GM15510 (cell line): ENCODE data around the gene EIF5A.

ENCODE experiments used
- POLR2A ChIP-seq: IDR thresholded peaks from 3 replicates; pipeline ENCODE4 v1.6.1; 2011; ENCODE audit warnings: borderline replicate concordance; ENCODE audit not compliant: insufficient read length; ENCODE audit errors: extremely low read depth

The EIF5A gene

DNA sequence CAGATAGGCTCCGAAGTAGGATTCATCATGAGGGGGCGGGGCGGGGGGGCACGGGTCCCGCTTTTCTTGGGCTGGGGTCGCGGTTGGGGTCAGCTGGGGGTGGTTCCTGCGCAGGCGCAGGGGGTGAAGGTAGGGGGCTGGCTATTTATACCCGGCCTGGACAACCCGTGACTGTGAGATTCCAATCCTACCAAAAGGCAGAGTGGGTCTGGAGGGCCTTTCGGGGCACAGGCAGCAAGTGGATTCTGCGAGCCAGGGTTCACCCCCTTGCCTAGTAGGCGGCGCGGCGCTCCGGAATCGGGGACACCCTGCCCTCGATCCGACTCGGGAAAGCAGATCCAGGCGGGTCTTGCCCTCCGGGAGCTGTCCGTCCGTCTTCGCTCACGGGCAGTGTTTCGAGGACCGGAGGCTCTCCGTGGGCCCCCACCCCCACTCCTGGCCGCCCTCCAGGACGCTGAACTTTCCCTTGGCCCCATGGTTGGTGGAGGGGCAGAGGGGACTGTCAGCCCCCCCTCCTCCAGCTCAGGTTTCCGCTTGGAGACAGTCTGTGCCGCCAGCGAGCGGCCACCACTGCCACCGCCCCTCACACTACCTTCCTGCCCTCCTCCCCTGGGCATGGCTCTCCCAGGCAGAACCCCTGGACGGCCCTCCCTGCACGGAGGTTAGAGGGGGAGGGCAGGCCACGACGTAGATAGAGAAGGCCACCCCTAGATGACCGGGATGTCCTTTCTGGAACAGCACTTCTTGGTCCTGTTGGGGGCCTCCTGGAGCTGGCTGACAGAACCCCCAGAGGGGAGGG lies 25.3 kb upstream of the EIF5A start:
- TF ChIP-seq POLR2A, result no peak

DNA sequence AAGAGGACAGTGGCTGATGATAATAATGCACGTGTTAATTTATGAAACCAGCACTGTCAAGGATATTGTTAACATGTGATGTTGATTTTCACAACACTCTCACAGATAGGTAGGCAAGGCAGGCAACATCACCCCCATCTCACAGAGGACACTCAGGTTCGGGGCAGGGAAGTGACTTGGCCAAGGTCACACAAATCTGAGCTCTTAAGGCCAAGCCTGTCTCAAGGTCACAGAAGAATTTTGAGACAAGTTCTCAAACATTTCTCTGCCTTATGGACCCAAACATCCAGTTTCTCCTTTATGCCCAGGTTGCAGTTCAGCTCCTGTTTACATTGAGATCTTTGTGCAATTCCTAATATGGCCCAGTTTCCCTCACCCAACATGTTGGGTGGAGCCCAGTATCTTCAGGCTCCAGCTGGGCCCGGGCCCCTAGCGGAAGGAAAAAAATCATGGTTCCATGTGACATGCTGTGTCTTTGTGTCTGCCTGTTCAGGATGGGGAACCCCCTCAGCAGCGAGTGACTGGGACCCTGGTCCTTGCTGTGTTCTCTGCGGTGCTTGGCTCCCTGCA lies 24.6 kb upstream of the EIF5A start:
- TF ChIP-seq POLR2A, result no peak

DNA sequence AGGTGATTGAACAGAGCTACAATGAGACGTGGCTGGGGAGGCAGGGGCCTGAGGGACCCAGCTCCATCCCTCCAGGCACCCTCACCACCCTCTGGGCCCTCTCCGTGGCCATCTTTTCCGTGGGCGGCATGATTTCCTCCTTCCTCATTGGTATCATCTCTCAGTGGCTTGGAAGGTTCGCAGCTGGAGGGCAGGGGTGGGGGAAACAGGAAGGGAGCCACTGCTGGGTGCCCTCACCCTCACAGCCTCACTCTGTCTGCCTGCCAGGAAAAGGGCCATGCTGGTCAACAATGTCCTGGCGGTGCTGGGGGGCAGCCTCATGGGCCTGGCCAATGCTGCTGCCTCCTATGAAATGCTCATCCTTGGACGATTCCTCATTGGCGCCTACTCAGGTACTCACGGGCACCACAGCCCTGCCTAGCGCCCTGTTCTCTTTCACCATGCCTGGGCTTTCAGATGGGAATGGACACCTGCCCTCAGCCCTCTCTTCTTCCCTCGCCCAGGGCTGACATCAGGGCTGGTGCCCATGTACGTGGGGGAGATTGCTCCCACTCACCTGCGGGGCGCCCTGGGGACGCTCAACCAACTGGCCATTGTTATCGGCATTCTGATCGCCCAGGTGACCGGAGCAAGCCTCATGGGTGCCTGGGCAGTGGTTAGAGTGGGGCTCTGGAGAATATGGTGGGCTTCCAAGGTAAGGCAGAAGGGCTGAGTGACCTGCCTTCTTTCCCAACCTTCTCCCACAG lies 23.8 kb upstream of the EIF5A start:
- TF ChIP-seq POLR2A, result no peak

DNA sequence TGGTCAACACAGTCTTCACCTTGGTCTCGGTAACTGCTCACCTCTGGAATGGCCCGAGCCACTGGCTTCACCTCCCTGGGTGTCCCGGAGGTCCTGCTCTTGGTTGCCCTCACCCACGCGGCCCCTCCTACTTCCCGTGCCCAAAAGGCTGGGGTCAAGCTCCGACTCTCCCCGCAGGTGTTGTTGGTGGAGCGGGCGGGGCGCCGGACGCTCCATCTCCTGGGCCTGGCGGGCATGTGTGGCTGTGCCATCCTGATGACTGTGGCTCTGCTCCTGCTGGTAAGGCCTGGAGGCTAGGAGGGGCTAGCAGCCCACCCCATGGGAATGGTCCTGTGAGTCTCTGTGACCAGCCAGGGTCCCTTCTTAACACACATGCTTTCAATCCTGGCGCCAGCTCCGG lies 22.5 kb upstream of the EIF5A start:
- TF ChIP-seq POLR2A, result no peak

DNA sequence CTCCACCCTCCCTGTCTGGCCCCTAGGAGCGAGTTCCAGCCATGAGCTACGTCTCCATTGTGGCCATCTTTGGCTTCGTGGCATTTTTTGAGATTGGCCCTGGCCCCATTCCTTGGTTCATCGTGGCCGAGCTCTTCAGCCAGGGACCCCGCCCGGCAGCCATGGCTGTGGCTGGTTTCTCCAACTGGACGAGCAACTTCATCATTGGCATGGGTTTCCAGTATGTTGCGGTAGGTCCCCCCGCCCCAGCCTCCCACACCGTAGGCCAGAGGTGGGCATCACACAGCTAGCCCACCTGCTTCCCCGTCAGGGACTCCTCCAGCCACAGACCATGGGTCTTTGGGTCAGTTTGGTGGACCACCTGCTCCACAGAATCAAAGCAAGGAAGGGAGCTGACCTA lies 21.7 kb upstream of the EIF5A start:
- TF ChIP-seq POLR2A, result no peak

DNA sequence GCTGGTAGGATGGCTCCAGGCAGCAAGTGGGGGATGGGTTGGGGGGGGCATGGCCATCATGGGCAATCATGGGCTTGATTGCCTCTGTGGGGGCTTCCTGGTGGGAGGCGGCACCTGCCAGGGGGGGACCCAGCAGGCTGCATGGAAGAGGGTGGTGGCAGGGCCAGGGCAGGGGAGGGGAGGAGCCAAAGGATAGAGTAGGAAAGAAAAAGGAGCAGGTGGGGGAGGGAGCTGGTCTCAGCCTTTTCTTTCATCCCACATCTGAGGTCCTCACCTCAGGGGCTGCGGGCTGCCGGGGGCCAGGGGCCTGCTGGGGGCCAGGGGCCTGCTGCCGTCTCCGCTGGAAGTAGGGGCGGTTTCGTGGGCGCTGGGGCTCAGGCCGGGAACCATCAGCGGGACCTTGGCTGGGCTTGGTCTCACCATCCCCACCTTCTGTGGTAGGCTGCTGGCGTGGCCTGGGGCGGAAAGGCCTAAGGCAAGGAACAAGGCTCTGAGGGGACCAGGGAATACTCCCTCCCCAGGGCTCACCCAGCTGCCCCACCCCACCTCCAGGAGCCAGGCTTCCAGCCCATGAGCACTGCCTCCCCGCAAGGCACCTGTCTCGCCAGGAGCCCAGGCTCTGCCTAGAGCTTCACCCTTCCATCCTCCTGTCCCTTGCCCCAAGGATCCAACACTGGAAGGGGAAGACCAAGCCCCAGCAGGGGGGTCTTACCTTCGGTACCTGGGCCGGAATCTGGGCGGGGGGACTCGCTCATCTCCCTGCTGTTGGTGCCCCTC lies 18.0 kb upstream of the EIF5A start:
- TF ChIP-seq POLR2A, result no peak

DNA sequence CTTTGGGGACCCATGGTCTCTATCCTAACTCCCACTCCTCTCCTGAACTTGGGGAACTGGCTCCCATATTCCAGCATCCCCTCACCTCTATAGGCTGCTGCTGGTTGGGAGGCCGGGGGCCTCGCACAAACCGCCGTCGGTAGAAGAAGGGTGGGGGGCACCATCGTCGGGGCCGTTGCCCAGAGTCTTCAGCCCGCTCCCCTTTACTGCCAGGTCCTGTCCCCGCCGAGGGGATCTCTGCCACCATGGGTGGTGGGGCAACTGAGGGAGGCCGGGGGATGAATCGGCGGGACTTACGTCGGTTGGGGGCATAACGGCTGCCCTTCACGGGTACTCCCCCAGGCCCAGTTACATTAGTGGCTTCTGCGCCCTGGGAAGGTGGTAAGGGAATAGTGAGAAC lies 17.3 kb upstream of the EIF5A start:
- no peak for TF ChIP-seq POLR2A

DNA sequence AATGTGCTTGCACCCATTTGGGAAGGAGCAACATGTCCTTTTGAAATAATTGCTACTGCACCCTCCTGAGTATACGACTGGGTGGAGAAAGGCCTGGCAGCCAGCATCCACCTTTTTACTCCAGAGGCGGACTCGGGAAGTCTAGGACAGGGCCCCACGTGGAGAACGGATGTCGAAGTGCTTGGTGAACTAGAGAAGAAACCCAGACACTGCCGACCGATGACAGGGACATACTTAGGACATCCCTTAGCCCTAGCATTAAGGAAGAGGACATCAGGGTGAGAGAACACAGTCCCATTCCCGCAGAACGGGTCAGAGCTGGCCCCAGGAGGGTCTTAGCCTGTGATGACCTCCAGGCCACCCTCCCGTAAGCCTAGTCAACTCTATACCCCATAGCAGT lies 16.7 kb upstream of the EIF5A start:
- no peak for TF ChIP-seq POLR2A

DNA sequence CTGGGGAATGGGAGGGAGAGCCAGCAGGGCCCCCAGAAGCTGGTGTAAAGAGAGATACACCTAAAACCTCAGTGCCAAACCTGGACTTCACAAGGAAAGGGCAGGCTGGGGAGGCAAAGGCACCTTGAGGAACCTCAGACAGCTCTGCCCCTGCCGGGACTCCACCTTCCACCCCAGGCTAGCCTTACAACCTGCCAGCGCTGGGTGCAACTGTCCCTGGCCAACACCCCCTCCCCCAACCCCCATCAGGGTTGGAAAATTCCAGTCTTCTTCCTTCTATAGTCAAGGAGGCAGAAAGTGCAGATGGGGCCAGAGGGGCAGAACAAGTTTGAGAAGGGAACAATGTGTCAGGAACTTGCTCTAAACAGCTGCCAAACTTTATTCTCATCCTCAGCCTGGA lies 15.2 kb upstream of the EIF5A start:
- no peak for TF ChIP-seq POLR2A

DNA sequence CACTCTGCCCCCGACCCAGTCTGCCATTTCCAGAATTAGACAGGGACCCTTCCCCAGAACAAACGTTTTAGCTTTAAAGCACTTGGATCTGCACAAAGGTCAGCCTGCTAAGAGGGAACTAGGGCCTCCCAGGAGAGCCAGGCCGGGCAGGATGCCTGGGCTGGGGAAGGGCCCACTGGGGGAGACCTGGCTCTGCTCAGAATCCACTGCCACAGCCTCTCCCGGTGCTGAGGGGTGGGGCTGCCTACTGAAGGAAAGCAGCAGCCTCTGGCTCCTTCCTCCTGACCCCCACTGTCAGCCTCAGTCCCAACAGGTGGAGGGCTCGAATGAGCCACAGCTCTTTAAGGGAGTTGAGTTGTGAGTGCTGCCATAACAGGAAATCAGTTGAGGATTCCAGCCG lies 14.7 kb upstream of the EIF5A start:
- no peak for TF ChIP-seq POLR2A

DNA sequence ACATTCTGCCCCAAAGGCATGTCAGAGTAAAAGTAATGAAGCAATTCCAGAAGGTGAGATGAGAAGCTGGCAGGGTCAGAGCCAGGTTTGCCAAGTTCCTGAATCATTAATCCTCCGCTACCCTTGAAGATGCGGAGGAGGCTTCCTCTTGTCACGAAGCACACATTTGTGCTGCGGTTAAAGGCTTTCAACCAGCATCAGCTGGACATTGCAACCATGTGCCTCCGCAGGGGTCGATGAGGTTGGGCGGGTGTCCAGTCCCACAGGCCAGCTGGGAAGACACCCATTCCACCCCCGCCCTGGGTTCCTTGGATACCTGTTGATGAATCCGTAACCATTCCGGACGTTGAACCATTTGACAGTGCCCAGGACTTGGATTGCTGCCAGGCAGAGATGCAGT lies 14.3 kb upstream of the EIF5A start:
- no peak for TF ChIP-seq POLR2A

DNA sequence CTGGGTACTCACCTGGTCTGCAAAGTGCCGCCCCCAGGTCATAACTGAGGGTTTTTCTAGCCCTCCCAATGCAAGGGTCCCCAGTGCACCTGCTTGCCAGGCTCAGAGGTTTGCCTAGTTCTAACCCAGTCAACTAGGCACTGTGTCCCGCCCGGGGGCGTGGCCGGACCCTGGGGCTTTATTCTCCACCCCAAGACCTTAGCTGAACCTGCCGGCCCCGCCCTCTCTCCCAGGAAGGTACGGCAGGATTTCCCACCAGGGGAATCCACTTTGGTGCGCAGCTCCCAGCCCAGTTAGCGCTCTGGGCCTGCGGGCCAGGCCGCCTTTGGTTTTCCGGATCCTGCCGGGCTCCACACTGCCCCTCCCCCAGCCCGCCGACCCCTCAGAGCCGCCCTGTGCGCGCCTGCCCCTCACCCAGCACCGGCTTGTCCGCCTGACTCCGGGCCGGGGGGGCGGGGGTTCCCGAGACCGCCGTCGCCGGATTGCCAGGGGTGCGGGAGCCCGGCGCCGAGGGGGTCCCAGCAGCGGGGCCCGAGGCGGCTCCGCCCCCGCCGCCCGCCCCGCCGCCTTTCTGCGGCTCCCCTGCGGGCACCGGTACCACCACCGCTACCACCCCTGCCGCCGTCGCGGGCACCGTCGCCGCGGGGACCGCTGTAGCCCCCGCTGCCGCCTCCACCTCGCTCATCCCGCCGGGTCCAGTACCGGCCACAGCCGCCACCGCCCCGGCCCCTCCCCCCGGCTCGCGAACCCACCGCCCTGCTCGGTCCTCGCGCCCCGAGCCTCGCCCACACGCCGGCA lies 13.4 kb upstream of the EIF5A start:
- TF ChIP-seq POLR2A, result no peak

DNA sequence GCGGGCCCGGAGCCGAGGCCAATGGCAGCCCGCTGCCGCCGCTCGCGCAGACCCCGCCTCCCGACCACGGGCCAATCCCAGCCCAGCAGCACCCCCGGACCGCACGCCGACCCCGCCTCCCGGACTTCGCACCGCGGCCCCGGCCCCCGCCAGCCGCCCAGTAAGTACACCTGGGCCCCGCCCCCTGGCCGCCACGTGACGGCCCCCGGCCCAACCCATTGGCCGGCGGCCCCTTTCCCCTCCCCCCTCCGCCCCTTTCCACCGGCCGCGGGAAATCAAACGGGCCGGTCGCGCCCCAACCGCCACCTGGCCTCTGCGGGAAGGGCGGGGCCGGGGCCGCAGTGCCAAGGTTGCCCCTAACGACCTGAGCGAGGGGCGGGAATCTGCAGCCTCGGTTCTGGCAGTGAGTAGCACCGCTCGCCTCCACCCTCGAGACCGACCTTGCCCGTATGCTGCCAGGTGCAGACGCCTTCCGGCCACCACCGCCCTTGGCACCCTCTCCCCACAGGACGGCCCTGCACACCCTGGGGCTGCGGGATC lies 12.7 kb upstream of the EIF5A start, which contains the start of gene YBX2:
YBX2 (minus strand) TSS at position 26 of the 540 bp plus-strand sequence. CDS start 139 bp downstream, outside the sequence.
- no peak for TF ChIP-seq POLR2A

DNA sequence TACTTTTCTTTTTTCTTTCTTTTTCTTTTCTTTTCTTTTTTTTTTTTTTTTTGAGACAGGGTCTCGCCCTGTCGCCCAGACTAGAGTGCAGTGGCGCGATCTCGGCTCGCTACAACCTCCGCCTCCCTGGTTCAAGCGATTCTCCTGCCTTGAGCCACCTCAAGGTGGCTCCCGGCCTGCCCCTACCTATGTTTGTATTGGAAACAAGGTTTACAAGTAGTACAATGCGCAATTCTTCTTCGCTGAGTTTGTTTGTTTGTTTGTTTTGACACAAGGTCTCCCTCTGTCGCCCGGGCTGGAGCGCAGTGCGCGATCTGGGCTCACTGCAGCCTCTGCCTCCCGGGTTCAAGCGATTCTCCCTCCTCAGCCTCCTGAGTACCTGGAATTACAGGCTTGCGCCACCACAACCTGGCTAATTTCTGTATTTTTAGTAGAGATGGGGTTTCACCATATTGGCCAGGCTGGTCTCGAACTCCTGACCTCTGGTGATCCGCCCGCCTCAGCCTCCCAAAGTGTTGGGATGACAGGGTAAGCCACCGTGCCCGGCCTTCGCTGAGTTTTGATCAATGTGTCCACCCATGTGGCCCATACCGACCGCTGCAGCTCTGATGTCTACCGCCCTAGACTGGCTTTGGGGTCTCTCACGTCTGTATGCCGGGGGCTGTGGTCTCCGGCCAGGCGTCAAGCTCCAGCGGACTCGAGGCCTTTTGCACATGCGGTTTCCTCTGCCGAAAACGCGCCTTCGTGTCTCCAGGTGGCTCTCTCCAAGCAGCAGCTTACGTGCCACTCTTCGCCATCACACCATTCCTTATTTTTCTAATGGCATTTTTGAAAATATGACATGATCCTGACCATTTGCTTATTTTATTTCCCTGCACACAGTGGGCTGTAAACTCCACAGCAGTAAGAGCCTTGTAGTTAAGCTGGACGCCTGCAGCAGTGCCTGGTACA lies 11.9 kb upstream of the EIF5A start:
- no peak for TF ChIP-seq POLR2A
